ENCODE measurements around the gene CSMD2.

The CSMD2 gene

GRCh38 chr1:33844166-33844565 is 320.9 kb downstream of the CSMD2 start:
- no peak for DNase-seq

GRCh38 chr1:33842348-33842747 is 322.7 kb downstream of the CSMD2 start:
- peak; percentile 3 for DNase-seq

- no peak for DNase-seq
These were observed 323.5 kb downstream of the CSMD2 start for GRCh38 chr1:33841494-33841893.

GRCh38 chr1:33837635-33838034 is 327.4 kb downstream of the CSMD2 start:
- no peak for DNase-seq

GRCh38 chr1:33836911-33837310 is 328.1 kb downstream of the CSMD2 start:
- DNase-seq, result no peak

GRCh38 chr1:33828654-33829053 is 336.4 kb downstream of the CSMD2 start:
- DNase-seq, result no peak

GRCh38 chr1:33828059-33828458 is 337.0 kb downstream of the CSMD2 start:
- DNase-seq, result no peak

GRCh38 chr1:33826711-33827110 is 338.3 kb downstream of the CSMD2 start:
- DNase-seq, result no peak

- no peak for DNase-seq
These were observed 338.7 kb downstream of the CSMD2 start for GRCh38 chr1:33826311-33826710.

GRCh38 chr1:33825506-33825905 is 339.5 kb downstream of the CSMD2 start:
- DNase-seq, result no peak

- DNase-seq, result no peak
These were observed 340.1 kb downstream of the CSMD2 start for GRCh38 chr1:33824971-33825370.

GRCh38 chr1:33824321-33824720 is 340.7 kb downstream of the CSMD2 start:
- no peak for DNase-seq

GRCh38 chr1:33823830-33824229 is 341.2 kb downstream of the CSMD2 start:
- no peak for DNase-seq

- DNase-seq, result no peak
These were observed 341.6 kb downstream of the CSMD2 start for GRCh38 chr1:33823401-33823800.

GRCh38 chr1:33822396-33822795 is 342.6 kb downstream of the CSMD2 start:
- DNase-seq, result no peak

- DNase-seq, result no peak
These were observed 343.7 kb downstream of the CSMD2 start for GRCh38 chr1:33821291-33821690.

- no peak for DNase-seq
These were observed 344.2 kb downstream of the CSMD2 start for GRCh38 chr1:33820804-33821203.

- no peak for DNase-seq
These were observed 345.1 kb downstream of the CSMD2 start for GRCh38 chr1:33819913-33820311.

GRCh38 chr1:33819290-33819912 is 345.6 kb downstream of the CSMD2 start:
- DNase-seq, result no peak

- DNase-seq, result no peak
These were observed 347.0 kb downstream of the CSMD2 start for GRCh38 chr1:33818071-33818470.

- no peak for DNase-seq
These were observed 350.0 kb downstream of the CSMD2 start for GRCh38 chr1:33815061-33815460.

- DNase-seq, result no peak
These were observed 350.9 kb downstream of the CSMD2 start for GRCh38 chr1:33814166-33814565.

- no peak for DNase-seq
These were observed 354.5 kb downstream of the CSMD2 start for GRCh38 chr1:33810571-33810970.

GRCh38 chr1:33805988-33806387 is 359.0 kb downstream of the CSMD2 start:
- no peak for DNase-seq

GRCh38 chr1:33802268-33802667 is 362.8 kb downstream of the CSMD2 start:
- no peak for DNase-seq

GRCh38 chr1:33797849-33798248 is 367.2 kb downstream of the CSMD2 start:
- no peak for DNase-seq
